GM21723 (cell line): ENCODE results near the gene CEP112.

Source experiments
- ATAC-seq: cut with Tn5 transposase; IDR thresholded peaks from one replicate; pipeline ENCODE4 v1.9.1; 2021; ENCODE audit warnings: mild to moderate bottlenecking, moderate library complexity; ENCODE audit not compliant: unreplicated experiment

The CEP112 gene

DNA sequence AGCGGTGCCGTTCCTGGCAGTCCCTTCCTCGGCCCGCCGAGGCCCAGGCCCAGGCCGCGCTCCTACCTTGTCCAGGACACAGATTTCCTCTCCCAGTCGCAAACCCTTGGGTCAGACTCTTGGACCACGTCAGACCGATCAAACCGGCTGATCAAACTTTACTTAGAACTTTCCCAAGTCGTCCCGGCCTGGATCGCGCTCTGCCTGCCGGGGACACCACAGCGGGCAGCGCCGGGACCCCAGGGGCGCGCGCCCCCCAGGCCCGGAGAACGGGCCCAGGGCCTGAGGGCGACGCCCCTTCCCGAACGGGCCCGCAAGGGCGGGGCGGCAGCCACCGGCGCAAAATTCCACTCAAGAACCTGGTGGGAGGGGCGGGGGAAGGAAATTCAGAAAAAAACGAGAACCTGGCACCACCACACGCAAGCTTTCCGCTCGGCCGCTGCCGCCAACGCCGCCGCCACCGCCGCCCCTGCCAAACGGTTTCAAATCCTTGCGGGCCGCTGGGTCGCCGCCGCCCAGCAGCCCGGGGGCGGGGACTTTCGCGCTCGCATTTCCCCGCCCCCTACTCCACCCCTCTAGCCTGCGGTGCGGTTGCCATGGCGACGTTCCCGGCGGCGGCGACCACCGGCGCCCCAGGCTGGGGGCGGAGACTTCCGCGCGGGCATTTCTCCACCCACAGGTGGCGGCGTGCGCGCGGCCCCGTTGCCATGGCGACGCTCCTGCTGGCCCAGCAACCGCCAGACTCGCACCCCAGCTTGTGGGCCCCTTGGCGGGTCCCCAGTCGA lies at the start of gene CEP112:
Gene CEP112, minus strand, starts transcription at position 541 of the 785 bp plus-strand sequence.
- ATAC-seq, result peak; percentile 81

DNA sequence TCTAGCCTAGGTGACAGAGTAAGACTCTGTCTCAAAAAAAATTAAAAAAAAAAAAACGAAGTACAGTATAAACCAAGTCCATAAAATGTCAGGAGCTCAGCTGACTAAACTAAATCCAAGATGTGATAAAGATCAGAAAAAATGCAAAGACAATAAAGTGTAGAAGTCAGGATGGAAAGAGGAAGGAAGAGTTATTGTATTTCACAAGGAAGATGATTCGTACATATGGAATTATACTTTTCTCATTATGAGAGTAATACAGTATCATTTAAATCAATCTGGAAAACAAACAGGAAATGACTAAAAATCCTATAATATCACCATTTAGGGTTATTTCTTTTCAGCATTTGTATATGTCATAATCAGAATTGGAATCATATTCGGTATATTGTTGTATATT lies 48.7 kb upstream of the CEP112 start:
- ATAC-seq, result no peak

DNA sequence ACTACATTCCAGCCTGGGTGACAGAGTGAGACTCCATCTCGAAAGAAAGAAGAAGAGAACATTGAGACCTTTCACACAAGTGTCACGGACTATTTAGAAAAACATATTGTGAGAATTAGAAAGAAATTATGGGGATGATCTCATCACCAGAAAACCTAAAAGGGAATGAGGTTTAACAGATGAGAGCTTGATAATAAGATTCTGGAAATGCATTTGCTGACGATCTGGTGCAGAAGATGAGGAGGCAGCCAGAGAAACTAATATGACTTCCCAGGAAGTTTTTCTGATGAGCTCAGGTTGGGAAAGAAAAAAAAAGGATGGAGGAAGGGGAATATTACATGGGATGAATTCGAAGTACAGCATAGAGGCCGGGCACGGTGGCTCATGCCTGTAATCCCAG lies 48.1 kb upstream of the CEP112 start:
- ATAC-seq, result no peak

DNA sequence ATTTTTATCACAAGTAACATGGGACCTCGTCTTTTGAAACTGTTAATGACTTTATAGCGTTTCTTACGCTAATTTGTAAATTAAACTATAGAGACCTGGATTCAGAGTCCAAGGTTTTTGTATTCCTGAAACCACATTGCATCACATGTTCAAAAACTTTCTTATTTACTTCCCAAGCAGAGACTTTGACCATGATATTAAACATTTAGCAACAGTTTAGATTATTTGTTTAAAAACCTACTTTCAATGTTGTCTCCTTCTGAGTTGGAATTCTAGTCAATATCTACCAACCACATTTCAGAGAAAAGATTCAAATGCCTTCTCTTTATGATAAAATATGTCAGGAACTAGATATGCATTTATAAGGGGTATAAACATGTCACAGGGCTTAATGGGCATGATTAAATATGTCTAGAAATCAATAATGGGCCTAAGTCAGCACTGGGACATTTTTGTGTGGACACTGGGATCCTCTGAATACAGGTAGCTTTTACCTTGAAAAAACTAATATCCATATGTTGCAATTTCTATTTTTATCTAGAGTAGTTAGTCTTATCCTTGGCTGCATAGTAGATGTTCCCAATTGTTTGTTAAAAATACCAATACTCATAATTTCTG lies 43.6 kb upstream of the CEP112 start:
- ATAC-seq, result no peak

DNA sequence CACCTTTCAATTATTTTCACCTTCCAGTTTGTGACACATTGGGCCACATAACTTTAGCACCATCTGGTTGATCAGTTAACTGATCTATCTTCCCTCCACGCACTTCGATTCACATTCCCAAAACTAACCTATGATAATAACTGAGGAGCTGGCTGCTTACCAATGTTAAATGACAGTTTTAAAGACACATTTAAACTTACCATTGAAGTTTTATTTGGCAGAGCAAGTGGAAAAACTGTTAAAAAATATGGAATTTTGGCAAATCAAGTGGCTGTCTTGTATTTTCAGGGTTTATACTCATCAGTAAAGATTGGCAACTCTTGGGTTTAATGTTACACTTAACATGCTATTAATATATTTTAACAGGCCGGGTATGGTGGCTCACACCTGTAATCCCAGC lies 42.7 kb upstream of the CEP112 start:
- ATAC-seq, result no peak

DNA sequence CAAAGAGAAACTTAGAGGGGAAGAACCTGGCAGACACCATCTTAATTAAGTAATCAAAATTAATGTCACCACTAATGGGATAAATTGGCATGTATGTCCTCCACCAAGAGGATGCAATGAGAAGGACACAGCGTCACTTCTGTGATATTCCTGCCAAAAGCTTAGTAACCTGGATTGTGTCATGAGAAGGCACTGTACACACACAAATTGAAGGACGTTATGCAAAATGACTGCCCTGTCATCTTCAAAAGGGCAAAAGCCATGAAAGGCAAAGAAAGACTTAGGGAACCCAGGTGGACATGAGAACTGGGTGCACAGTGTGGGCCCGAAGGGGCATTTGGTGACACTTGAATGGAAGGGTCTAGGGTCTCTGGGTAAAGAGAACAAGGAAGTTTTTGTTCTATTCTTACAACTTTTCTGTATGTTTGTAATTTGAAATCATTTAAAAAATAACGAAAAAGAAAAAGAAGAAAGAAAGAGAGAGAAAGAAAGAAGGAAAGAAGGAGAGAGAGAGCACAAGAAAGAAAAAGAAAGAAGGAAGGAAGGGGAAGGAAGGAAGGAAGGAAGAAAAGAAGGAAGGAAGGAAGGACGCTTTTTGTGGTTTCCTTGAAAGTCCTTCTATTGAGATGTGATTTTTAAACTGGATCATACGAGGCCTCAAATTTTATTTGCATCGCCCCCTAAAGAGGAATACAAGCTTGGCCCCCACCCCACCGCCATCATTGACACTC lies 41.3 kb upstream of the CEP112 start:
- no peak for ATAC-seq

DNA sequence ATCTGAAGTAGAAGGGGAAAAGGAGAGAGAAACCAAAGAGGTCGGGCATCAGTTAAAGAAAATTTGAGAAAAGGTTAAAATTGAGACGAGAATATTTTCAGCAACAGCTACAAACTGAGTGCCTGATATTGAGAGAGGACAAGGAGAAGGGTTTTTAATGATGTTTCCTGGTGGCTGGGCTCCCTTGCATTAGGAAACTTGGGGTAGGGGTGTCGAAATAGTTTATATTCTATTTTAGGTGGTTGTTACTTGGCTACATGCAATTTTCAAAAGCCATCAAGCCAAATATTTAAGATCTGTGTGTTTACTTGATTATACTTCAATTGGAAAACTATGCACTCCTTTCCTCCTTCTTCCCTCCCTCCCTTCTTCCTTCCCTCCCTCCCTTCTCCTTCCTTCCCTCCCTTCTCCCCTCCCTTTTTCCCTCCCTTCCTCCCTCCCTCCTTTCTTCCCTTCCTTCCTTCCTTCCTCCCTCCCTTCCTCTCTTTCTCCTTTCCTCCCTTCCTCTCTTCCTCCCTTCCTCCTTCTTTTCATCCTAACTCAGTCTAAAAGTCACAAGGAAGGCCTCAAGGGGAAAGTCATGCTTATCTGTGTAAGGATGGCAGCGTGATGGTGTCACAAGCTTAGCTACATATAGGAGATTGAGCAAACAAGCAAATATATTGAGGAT lies 39.1 kb upstream of the CEP112 start:
- no peak for ATAC-seq

DNA sequence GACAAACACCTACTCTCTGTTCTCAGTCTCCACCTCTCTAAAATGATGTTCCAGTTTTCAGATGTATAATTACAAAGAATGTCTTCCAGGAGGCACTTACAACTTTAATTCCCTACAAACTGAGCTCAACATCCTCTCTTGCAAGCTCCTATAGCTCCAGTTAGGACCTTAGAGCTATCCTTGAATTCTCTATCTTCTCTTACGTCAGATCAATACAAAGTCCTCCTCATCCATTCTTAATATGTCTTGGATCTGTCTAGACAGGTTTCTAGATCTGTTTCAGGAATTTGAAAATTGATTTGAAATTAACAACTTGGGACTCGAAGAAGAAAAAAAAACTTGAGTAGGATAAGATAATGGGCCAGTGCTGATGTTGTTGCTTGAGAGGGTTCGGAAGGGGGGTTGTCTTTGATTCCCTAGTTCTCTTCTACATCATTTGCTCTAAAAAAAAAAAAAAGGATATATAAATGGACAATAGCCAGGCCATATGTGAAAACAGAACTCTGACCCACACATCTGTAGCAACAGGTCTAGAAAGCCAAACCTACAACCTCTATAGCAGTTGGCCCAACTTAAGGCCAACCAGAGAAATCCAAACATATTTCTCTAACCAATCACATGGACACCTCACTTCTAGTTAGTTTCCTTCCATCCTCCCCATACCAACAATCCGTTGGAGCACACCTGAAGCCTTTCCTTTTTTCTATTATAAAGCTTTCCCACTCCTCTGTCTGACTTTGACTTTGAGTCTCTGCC lies 38.0 kb upstream of the CEP112 start:
- no peak for ATAC-seq

DNA sequence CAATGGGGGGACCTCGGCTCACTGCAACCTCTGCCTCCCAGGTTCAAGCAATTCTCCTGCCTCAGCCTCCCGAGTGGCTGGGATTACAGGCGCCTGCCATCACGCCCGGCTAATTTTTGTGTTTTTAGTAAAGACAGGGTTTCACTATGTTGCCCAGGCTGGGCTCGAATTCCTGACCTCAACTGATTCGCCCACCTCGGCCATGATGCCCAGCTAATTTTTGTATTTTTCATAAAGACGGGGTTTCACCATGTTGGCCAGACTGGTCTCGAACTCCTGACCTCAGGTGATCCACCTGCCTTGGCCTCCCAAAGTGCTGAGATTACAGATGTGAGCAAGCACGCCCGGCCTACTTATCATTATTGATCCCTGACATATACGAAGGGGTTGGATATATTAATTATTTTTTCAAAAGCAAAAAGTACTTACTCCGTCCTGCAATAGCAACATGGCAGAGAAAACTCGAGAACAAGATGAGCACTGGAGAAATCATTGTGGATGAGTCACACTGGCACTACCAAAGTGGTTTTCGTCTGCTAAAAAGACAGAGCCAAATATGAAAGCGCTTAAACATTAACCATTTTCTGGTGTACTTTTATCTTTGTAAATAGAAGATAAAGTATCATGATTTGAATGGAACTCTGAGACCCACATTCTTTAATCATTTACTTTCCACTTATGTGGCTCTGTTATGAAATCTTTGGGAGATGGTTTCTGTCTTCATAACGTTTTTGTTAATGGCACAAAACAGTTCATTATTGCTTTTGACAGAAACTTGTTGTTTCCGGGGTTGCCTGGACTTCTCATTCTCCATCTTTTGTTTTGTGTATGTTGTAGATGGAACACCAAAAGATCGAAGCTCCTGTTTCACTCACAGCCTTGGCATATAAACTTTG lies 37.2 kb upstream of the CEP112 start, which contains the start of gene APOH:
Gene APOH, minus strand, starts transcription at position 529 of the 896 bp plus-strand sequence. Its CDS starts 36 bp downstream, at position 493.
- ATAC-seq, result no peak

DNA sequence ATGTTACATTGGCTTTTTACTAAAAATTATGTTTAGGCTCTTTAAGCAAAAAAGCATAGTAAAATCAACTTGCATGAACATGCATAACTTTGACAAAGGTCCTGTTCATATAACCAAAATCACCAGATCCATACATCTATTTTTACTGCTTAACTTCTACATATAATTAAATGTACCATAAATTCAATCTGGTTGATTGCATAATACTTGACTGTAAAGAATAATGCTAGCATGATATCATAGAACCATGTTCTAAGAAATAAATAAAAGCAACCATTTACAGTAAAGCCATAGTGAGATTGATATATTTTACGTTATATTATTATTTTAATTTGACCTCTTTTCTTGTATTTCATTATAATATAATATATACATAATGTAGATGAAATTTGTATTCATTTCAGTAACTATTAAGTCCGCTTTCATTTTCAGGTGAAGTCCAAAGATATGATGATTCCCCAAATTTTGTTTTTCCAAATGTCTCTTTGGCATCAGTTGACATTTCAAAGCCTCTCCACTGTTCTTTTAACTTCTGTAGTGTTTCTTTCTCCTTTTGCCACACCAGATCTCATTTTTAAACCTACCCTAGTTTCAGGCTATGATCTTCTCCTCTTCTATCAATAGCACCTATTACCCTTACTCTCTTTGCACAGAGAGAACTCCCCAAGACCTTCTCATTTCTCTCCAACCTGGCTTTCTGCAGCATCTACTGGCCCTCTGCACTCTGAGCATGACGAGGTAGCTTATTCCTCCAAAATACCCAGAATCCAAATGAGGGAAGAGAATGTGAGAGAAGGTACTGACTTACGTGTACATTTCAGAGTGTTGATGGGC lies 35.5 kb upstream of the CEP112 start:
- no peak for ATAC-seq

DNA sequence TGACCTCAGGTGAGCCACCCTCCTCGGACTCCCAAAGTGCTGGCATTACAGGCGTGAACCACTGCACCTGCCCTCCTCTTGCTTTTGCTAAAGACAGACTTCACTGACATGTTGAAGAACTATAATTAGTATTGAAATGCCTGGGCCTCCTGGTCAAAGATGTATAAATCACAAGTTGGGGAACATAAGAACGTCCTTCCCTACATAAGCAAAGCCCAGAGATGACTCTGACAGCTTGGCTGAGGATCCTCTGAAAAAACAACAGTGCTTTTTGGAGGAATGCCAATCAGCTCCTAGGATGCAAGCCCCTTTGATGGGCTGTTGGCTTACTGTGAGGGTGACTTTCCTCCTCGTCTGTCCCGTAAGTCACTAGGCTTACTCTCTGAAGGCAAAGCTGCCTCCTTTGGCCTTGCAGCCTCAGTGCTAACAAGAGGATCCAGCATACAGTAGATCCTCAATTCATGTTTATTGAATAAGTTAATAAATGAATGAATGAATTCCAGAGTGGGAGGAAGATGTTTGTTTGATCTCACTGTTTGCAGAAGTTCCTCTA lies 30.9 kb upstream of the CEP112 start:
- ATAC-seq, result no peak

DNA sequence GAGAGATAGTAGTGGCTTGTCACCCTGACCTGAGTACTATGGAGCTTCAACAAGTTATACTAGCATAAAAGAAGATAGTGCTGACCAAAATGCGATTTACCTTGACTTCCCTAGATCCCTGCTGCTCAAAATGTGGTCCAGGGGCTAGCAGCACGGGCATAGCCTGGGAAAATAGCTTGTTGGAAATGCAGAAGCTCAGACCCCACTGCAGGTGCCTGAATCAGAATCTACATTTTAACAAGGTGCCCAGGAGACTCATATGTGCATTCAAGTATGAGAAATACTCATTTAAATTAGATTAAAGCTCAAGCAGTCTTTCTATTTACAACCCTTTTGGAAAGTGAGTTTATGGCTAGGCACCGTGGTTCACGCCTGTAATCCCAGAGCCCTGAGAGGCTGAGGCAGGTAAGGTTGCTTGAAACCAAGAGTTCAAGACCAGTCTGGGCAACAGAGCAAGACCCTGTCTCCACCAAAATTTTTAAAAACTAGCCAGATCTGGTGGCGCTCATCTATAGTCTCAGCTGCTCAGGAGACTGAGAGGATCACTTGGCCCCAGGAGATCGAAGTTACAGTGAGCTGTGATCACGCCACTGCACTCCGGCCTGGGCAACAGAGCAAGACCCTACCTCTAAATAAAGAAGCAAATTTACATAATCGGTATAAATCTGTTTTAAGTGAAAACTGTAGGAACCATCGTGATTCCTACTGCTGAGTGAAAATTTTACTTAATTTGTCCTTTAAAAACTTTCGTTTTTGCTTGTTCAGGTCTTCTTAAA lies 30.0 kb upstream of the CEP112 start:
- ATAC-seq, result no peak

DNA sequence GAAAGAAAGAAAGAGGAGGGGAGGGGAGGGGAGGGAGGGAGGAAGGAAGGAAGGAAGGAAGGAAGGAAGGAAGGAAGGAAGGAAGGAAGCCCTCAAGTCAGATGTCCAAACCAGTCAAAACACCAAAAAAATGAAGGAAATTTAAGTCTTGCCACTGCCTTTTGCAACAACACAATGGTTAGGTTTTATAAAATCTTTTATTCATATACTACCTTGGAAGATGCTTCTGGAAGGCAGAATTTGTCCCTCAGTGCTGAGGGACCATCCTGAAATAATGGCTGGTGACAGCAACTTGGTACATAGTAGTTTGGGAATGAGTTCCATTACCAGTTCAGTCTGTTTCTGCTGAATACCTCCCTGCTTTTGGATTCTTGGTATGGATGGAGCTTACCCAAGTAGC lies 29.4 kb upstream of the CEP112 start:
- no peak for ATAC-seq

DNA sequence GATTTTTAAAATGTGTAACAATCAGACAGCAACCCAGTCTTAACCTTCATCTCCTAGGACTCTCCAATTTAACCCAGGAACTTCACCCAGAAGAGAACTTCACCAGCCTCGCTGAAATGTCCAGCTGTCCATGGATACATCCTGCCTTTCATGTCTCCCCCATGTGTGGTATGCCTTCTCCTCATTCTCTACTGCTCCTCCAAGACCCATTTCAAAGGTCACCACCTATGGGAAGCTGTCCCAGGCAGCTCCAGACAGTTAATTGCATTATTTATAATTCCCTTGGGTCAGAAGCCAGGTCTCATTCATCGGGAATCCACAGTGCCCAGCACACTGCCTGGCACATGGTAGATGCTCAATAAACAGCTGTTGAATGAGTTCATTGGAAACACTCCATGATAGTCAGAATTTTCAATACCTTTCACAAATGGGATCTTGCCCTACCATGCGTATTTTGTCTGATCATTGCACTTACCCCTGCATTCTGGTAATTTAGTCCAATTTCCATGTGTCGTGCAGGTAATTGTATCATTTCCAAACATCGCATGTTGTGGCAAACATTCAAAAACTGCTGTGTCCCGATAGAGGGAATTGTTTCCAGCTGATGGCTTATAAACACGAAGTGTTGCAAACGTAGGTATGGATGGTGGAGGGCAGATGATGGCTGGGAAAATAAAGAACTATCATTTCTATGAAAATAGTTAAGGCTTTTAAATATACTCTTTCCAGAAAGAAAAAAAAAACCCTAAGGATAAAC lies 28.3 kb upstream of the CEP112 start:
- ATAC-seq, result no peak

DNA sequence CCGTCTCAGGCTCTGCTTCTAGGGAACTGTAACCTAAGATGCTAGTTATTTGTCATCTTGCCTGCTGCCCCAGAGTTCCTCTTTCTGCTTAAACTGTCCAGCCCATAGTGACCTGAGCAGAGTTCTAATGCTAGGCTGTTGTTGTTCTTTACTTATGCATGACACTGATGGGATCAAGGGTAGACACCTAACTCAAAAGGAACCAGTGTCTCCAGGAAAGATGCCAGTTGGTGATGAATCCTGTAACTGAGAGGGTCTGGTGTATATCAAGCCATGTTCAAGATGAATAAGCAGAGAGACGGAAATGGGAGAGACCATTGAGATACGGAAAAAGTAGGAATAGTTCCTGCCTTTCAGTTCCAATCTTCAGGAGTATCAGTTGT lies 23.6 kb upstream of the CEP112 start:
- no peak for ATAC-seq

DNA sequence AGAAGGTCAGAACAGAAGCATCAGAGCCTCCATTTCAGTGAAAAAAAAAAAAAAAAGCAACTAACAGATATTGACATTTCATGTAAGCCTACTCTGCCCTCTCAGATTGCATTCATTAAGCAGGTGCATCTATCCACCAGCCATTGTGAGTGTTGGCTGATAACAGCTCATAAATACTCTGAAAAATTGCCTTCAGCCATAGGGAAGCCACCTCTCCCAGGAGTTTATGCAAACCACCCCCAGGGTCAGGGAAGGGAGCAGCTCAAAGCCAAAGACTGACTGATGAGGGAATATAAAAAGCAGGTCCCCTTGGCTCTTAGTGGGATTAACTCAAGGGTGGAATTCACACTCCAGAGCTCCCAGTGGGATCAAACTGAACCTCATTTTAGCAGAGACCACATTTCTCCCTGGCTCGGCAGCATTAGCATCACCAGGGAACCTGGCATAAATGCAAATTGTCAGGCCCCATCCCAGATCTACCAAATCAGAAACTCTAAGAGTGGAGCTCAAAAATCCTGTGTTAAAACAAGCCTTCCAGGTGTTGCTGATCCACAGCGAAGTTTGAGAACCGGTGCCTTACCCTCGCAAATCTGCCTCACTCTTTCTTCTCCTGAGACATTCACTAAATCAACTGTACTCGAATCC lies 23.1 kb upstream of the CEP112 start:
- no peak for ATAC-seq
